WTC11 (cell line): ENCODE results near the gene ERBB2. TPM values are rescaled to one million over a fixed set of nuclear protein-coding genes. Genes with fewer than 3 reads are reported as not detected.

Experiments
- ATAC-seq: fragments of 200-7000 bp; cut with Tn5 transposase; 2 replicates; pipeline ENCODE4 v1.10.0; 2021; ENCODE audit warnings: mild to moderate bottlenecking, moderate library complexity
- CTCF ChIA-PET: fragments of 300-600 bp; sonication (Branson Sonifier 250); formaldehyde crosslinking; loops from one replicate; lab custom pipeline; 2021; ENCODE audit warnings: antibody characterized with exemption; lab: Charles Lee
- POLR2A ChIA-PET: fragments of 350-600 bp; sonication (Branson Sonifier 250); formaldehyde crosslinking; loops from one replicate; lab custom pipeline; 2021; ENCODE audit warnings: antibody characterized with exemption; lab: Charles Lee
- DNase-seq: peaks from one replicate; pipeline ENCODE4 v3.0.0; 2021; ENCODE audit warnings: low spot score
- H3K27ac Mint-ChIP-seq: 2 replicates; pipeline ENCODE4 v1.8.0; 2021; ENCODE audit warnings: mixed read lengths
- H3K27me3 Mint-ChIP-seq: 2 replicates; pipeline ENCODE4 v1.8.0; 2021; ENCODE audit warnings: low read depth, mild to moderate bottlenecking, moderate library complexity, mixed read lengths
- H3K36me3 Mint-ChIP-seq: 2 replicates; pipeline ENCODE4 v1.8.0; 2021; ENCODE audit warnings: mixed read lengths
- H3K4me1 Mint-ChIP-seq: 2 replicates; pipeline ENCODE4 v1.8.0; 2022; ENCODE audit warnings: mixed read lengths
- H3K4me3 Mint-ChIP-seq: 2 replicates; pipeline ENCODE4 v1.8.0; 2021; ENCODE audit warnings: mild to moderate bottlenecking, moderate library complexity, mixed read lengths
- H3K9me3 Mint-ChIP-seq: 2 replicates; pipeline ENCODE4 v1.8.0; 2021; ENCODE audit warnings: mixed read lengths
- EMX1 ChIP-seq: fragments of 250-450 bp; sonication (Bioruptor Pico); IDR thresholded peaks from 2 replicates; pipeline ENCODE4 v1.8.0; 2021; ENCODE audit warnings: mild to moderate bottlenecking
- ETV6 ChIP-seq: sonication (generic); formaldehyde crosslinking; IDR thresholded peaks from 2 replicates; pipeline ENCODE4 v1.8.1; 2022; ENCODE audit warnings: mild to moderate bottlenecking, missing genetic modification reagents
- GABPB1 ChIP-seq: sonication (generic); formaldehyde crosslinking; IDR thresholded peaks from 2 replicates; pipeline ENCODE4 v1.8.1; 2023; ENCODE audit warnings: mild to moderate bottlenecking, missing genetic modification reagents
- JUN ChIP-seq: sonication (generic); formaldehyde crosslinking; IDR thresholded peaks from 2 replicates; pipeline ENCODE4 v1.8.0; 2023; ENCODE audit warnings: mild to moderate bottlenecking, missing genetic modification reagents
- NR1H2 ChIP-seq: sonication (generic); formaldehyde crosslinking; IDR thresholded peaks from 2 replicates; pipeline ENCODE4 v1.9.0; 2021; ENCODE audit warnings: mild to moderate bottlenecking, moderate library complexity, missing genetic modification reagents
- NR3C1 ChIP-seq: sonication (generic); formaldehyde crosslinking; conservative IDR thresholded peaks from 2 replicates; pipeline ENCODE4 v1.8.1; 2023; ENCODE audit warnings: low read depth, mild to moderate bottlenecking, missing genetic modification reagents
- OVOL2 ChIP-seq: fragments of 250-450 bp; sonication (Bioruptor Pico); IDR thresholded peaks from 2 replicates; pipeline ENCODE4 v1.9.0; 2021; ENCODE audit warnings: mild to moderate bottlenecking, borderline replicate concordance
- PREB ChIP-seq: sonication (generic); formaldehyde crosslinking; IDR thresholded peaks from 2 replicates; pipeline ENCODE4 v1.8.1; 2022; ENCODE audit warnings: mild to moderate bottlenecking, missing genetic modification reagents, moderate library complexity, borderline replicate concordance
- STAT6 ChIP-seq: sonication (generic); formaldehyde crosslinking; conservative IDR thresholded peaks from 2 replicates; pipeline ENCODE4 v1.8.1; 2023; ENCODE audit warnings: mild to moderate bottlenecking, low read depth, missing genetic modification reagents, moderate library complexity
- TCF7 ChIP-seq: sonication (generic); formaldehyde crosslinking; IDR thresholded peaks from 2 replicates; pipeline ENCODE4 v1.8.0; 2022; ENCODE audit warnings: mild to moderate bottlenecking, low read depth, missing genetic modification reagents, moderate library complexity
- TEAD1 ChIP-seq: sonication (generic); formaldehyde crosslinking; IDR thresholded peaks from 2 replicates; pipeline ENCODE4 v1.8.0; 2022; ENCODE audit warnings: mild to moderate bottlenecking, missing genetic modification reagents
- TEAD4 ChIP-seq: sonication (generic); formaldehyde crosslinking; IDR thresholded peaks from 2 replicates; pipeline ENCODE4 v1.8.0; 2022; ENCODE audit warnings: mild to moderate bottlenecking, missing genetic modification reagents
- TP53 ChIP-seq: sonication (generic); formaldehyde crosslinking; IDR thresholded peaks from 2 replicates; pipeline ENCODE4 v1.8.1; 2023; ENCODE audit warnings: mild to moderate bottlenecking, missing genetic modification reagents
- ZBTB21 ChIP-seq: sonication (generic); formaldehyde crosslinking; IDR thresholded peaks from 2 replicates; pipeline ENCODE4 v1.8.1; 2023; ENCODE audit warnings: mild to moderate bottlenecking, missing genetic modification reagents, borderline replicate concordance
- ZNF121 ChIP-seq: sonication (generic); formaldehyde crosslinking; IDR thresholded peaks from 2 replicates; pipeline ENCODE4 v1.8.0; 2023; ENCODE audit warnings: missing genetic modification reagents
- ZNF281 ChIP-seq: sonication (generic); formaldehyde crosslinking; IDR thresholded peaks from 2 replicates; pipeline ENCODE4 v1.8.0; 2023; ENCODE audit warnings: mild to moderate bottlenecking, missing genetic modification reagents
- ZNF423 ChIP-seq: fragments of 250-450 bp; sonication (Bioruptor Pico); IDR thresholded peaks from 2 replicates; pipeline ENCODE4 v2.1.2; 2022; ENCODE audit warnings: mild to moderate bottlenecking, moderate library complexity
- ZSCAN18 ChIP-seq: fragments of 250-450 bp; sonication (Bioruptor Pico); IDR thresholded peaks from 2 replicates; pipeline ENCODE4 v2.1.2; 2022; ENCODE audit warnings: mild to moderate bottlenecking, moderate library complexity
- total RNA-seq: library from RNA; stranded (reverse); gene quantifications from 3 replicates; pipeline ENCODE4 v1.2.3, GENCODE V29; 2021
- TF ChIP-seq, protein P1 (sequence below): sonication (generic); formaldehyde crosslinking; IDR thresholded peaks from 2 replicates; pipeline ENCODE4 v1.8.0; 2022; ENCODE audit warnings: mild to moderate bottlenecking, missing genetic modification reagents
- TF ChIP-seq, protein P2 (sequence below): sonication (generic); formaldehyde crosslinking; IDR thresholded peaks from 2 replicates; pipeline ENCODE4 v1.8.0; 2022; ENCODE audit warnings: missing genetic modification reagents
- TF ChIP-seq, protein P3 (sequence below): sonication (generic); formaldehyde crosslinking; IDR thresholded peaks from 2 replicates; pipeline ENCODE4 v1.8.1; 2023; ENCODE audit warnings: mild to moderate bottlenecking, missing genetic modification reagents, moderate library complexity
- TF ChIP-seq, protein P4 (sequence below): sonication (generic); formaldehyde crosslinking; conservative IDR thresholded peaks from 2 replicates; pipeline ENCODE4 v1.8.1; 2022; ENCODE audit warnings: mild to moderate bottlenecking, missing genetic modification reagents

Gene ERBB2
- total RNA-seq, 1 experiment from 2014 or later: 209 TPM

GRCh38 chr17:39671651-39672521, 28.0 kb upstream of the ERBB2 start:
- H3K4me1 Mint-ChIP-seq: peaks cover 25% of the 10 kb centered on the region
- 0 out of 2 replicates have a peak, but pooled peaks have one; percentile 38 for TF ChIP-seq GABPB1
- TF ChIP-seq NR1H2: no peak
- TF ChIP-seq, protein P1, sequence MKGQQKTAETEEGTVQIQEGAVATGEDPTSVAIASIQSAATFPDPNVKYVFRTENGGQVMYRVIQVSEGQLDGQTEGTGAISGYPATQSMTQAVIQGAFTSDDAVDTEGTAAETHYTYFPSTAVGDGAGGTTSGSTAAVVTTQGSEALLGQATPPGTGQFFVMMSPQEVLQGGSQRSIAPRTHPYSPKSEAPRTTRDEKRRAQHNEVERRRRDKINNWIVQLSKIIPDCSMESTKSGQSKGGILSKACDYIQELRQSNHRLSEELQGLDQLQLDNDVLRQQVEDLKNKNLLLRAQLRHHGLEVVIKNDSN (CRISPR knock-in tag): no peak
- no peak for TF ChIP-seq NR3C1 (CRISPR knock-in tag)
- no peak for TF ChIP-seq ZNF121 (CRISPR knock-in tag)
- TF ChIP-seq, protein P2, sequence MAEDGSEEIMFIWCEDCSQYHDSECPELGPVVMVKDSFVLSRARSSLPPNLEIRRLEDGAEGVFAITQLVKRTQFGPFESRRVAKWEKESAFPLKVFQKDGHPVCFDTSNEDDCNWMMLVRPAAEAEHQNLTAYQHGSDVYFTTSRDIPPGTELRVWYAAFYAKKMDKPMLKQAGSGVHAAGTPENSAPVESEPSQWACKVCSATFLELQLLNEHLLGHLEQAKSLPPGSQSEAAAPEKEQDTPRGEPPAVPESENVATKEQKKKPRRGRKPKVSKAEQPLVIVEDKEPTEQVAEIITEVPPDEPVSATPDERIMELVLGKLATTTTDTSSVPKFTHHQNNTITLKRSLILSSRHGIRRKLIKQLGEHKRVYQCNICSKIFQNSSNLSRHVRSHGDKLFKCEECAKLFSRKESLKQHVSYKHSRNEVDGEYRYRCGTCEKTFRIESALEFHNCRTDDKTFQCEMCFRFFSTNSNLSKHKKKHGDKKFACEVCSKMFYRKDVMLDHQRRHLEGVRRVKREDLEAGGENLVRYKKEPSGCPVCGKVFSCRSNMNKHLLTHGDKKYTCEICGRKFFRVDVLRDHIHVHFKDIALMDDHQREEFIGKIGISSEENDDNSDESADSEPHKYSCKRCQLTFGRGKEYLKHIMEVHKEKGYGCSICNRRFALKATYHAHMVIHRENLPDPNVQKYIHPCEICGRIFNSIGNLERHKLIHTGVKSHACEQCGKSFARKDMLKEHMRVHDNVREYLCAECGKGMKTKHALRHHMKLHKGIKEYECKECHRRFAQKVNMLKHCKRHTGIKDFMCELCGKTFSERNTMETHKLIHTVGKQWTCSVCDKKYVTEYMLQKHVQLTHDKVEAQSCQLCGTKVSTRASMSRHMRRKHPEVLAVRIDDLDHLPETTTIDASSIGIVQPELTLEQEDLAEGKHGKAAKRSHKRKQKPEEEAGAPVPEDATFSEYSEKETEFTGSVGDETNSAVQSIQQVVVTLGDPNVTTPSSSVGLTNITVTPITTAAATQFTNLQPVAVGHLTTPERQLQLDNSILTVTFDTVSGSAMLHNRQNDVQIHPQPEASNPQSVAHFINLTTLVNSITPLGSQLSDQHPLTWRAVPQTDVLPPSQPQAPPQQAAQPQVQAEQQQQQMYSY: no peak
- TF ChIP-seq ZSCAN18 (CRISPR knock-in tag): no peak
- no peak for TF ChIP-seq ZNF281 (CRISPR knock-in tag)
- no peak for TF ChIP-seq TEAD4 (CRISPR knock-in tag)
- 0 out of 2 replicates have a peak, but pooled peaks have one; percentile 35 for TF ChIP-seq ZNF423 (CRISPR knock-in tag)
- TF ChIP-seq JUN (CRISPR knock-in tag): no peak
- TF ChIP-seq TP53 (CRISPR knock-in tag): 0 out of 2 replicates have a peak, but pooled peaks have one; percentile 63
- TF ChIP-seq TCF7: no peak
- TF ChIP-seq PREB (CRISPR knock-in tag): no peak
- TF ChIP-seq, protein P3, sequence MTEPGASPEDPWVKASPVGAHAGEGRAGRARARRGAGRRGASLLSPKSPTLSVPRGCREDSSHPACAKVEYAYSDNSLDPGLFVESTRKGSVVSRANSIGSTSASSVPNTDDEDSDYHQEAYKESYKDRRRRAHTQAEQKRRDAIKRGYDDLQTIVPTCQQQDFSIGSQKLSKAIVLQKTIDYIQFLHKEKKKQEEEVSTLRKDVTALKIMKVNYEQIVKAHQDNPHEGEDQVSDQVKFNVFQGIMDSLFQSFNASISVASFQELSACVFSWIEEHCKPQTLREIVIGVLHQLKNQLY (CRISPR knock-in tag): no peak
- TF ChIP-seq, protein P4, sequence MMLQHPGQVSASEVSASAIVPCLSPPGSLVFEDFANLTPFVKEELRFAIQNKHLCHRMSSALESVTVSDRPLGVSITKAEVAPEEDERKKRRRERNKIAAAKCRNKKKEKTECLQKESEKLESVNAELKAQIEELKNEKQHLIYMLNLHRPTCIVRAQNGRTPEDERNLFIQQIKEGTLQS (CRISPR knock-in tag): no peak
- 0 out of 2 replicates have a peak, but pooled peaks have one; percentile 72 for TF ChIP-seq ZBTB21 (CRISPR knock-in tag)
- no peak for TF ChIP-seq ETV6
- TF ChIP-seq TEAD1 (CRISPR knock-in tag): no peak
- TF ChIP-seq OVOL2 (CRISPR knock-in tag): no peak
- no peak for TF ChIP-seq STAT6 (CRISPR knock-in tag)
- no peak for TF ChIP-seq EMX1 (CRISPR knock-in tag)

More at GRCh38 chr17:39671651-39672521, 28.0 kb upstream of the ERBB2 start:
- ChIA-PET POLR2A (interaction anchor here (1.5 kb wide), 1 partner anchor 48 kb away, joined by 4 read pairs; no protein-coding TSS in a partner anchor), CTCF (interaction anchor here (0.6 to 18.0 kb wide), 38 partner anchors 9 to 221 kb away, joined by 3 to 876 read pairs (median 5); partner anchors contain the start of genes ERBB2, MED1, MIEN1 and PGAP3)
- Mint-ChIP-seq H3K36me3 (no peaks in the 10 kb centered on the region), H3K4me3 (no peak overlapping the region), H3K27ac (no peak overlapping the region; the same call in 1 of the 2 replicates), H3K27me3 (peaks cover 34% of the 10 kb centered on the region), H3K9me3 (no peaks in the 10 kb centered on the region)
- DNase-seq: peak; percentile 80
- ATAC-seq: peak; percentile 58
